Naive B cell (primary cell): Measurements from ENCODE around the gene SCYGR1. TPM values are rescaled to one million over a fixed set of nuclear protein-coding genes. Genes with fewer than 3 reads are reported as not detected.
"Not testable (repeated sequence)": the region's sequence is repeated elsewhere in the genome, so short reads cannot be mapped to it uniquely, and the experiment has no call there.

Experiments used
- ATAC-seq, 2 donors: fragments of 150-1000 bp; cut with Tn5 transposase; 2 replicates each; pipeline ENCODE4 v1.10.0; 2021; ENCODE audit warnings: low read depth in 2 of 2, mild to moderate bottlenecking in 2 of 2, moderate library complexity in 2 of 2
- DNase-seq: peaks from one replicate; pipeline ENCODE4 v3.0.0; 2022
- H3K27ac Mint-ChIP-seq, 6 donors: one replicate each; pipeline ENCODE4 v1.8.0; 2020 to 2022; ENCODE audit warnings: mild to moderate bottlenecking in 6 of 6, mixed read lengths in 6 of 6, moderate library complexity in 5 of 6, inconsistent platforms in 2 of 6
- H3K27me3 Mint-ChIP-seq, 3 donors: one replicate each; pipeline ENCODE4 v1.8.0; 2021 to 2022; ENCODE audit warnings: mixed read lengths in 3 of 3, mild to moderate bottlenecking in 1 of 3
- H3K36me3 Mint-ChIP-seq, 2 donors: one replicate each; pipeline ENCODE4 v1.8.0; 2020 to 2022; ENCODE audit warnings: mixed read lengths in 2 of 2, inconsistent platforms in 1 of 2, mild to moderate bottlenecking in 1 of 2
- H3K4me1 Mint-ChIP-seq, 3 donors: one replicate each; pipeline ENCODE4 v1.8.0; 2020 to 2022; ENCODE audit warnings: mixed read lengths in 3 of 3, inconsistent platforms in 1 of 3, mild to moderate bottlenecking in 1 of 3, moderate library complexity in 1 of 3
- H3K4me3 Mint-ChIP-seq, 8 donors: one replicate each; pipeline ENCODE4 v1.8.0; 2020 to 2022; ENCODE audit warnings: mild to moderate bottlenecking in 8 of 8, mixed read lengths in 8 of 8, moderate library complexity in 8 of 8, inconsistent platforms in 2 of 8
- H3K9me3 Mint-ChIP-seq, 7 donors: one replicate each; pipeline ENCODE4 v1.8.0; 2020 to 2022; ENCODE audit warnings: mixed read lengths in 7 of 7, mild to moderate bottlenecking in 5 of 7, inconsistent platforms in 2 of 7, moderate library complexity in 1 of 7
- polyA plus RNA-seq, 6 donors: library from polyadenylated mRNA; unstranded; fragments of 300-500 nt; fragmentation: Illumina TruSeq; gene quantifications; one replicate each; pipeline ENCODE4 v1.2.3, GENCODE V29; 2021; ENCODE audit warnings: low read depth in 6 of 6

SCYGR1 gene
- polyA plus RNA-seq, 6 donors from 2014 or later, result not detected

GRCh38 chr2:227376656-227377396, 10.9 kb downstream of the SCYGR1 start:
- peaks cover 3 to 8% (median 8%) of the 10 kb centered on the region in 3 donors for H3K27me3 Mint-ChIP-seq
- no peaks in the 10 kb centered on the region for H3K36me3 Mint-ChIP-seq
- ATAC-seq, result no peak
- H3K27ac Mint-ChIP-seq, result peak overlapping the region in 1 of 6 donors; percentile 8
- H3K9me3 Mint-ChIP-seq, result peaks cover 0 to 1% (median 0%) of the 10 kb centered on the region in 7 donors
- H3K4me3 Mint-ChIP-seq, result no peak overlapping the region
- no peak for DNase-seq
- peaks cover 0 to 4% (median 1%) of the 10 kb centered on the region in 3 donors for H3K4me1 Mint-ChIP-seq

DNA sequence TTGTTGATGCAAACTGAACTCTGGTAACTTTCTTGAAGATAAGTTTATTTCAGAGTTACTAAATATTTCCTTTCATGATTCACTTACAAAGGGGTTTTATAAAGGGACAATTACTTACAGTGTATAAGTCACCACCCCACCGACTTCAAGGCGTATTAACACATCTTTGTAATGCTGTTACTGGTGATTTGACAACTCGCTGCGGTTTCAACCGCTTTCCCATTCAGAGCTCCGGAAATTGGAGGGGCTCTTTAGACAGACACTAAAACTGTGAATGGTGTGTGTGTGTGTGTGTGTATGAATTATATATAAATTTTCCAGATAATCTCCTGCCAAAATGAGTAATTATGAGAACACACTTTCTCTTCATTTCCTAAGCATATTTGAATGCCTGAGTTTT, 13.6 kb downstream of the SCYGR1 start:
- peaks cover 0 to 1% (median 0%) of the 10 kb centered on the region in 7 donors for H3K9me3 Mint-ChIP-seq
- no peak for DNase-seq
- H3K4me1 Mint-ChIP-seq, result peaks cover 0 to 4% (median 0%) of the 10 kb centered on the region in 3 donors
- no peak overlapping the region for H3K4me3 Mint-ChIP-seq
- no peaks in the 10 kb centered on the region for H3K36me3 Mint-ChIP-seq
- peaks cover 3 to 8% (median 8%) of the 10 kb centered on the region in 3 donors for H3K27me3 Mint-ChIP-seq
- ATAC-seq, result no peak
- H3K27ac Mint-ChIP-seq, result no peak overlapping the region

DNA sequence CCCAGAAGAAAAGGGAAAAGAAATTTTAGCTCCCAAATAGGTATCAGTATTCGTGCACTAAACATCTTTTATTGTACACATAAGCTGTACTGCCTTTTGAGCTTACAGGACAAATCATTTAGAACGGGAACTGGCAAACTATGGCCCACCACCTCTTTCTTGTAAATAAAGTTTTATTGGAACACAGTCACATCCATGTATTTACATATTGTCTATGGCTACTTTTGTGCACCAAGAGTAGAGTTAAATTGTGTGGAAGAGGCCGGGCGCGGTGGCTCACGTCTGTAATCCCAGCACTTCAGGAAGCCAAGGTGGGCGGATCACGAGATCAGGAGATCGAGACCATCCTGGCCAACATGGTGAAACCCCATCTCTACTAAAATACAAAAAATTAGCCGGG, 14.4 kb downstream of the SCYGR1 start:
- Mint-ChIP-seq H3K27ac (no peak overlapping the region), H3K36me3 (no peaks in the 10 kb centered on the region), H3K4me1 (peaks cover 0 to 4% (median 0%) of the 10 kb centered on the region in 3 donors), H3K27me3 (peaks cover 3 to 8% (median 7%) of the 10 kb centered on the region in 3 donors), H3K4me3 (no peak overlapping the region), H3K9me3 (peaks cover 0 to 1% (median 0%) of the 10 kb centered on the region in 7 donors)
- no peak for ATAC-seq
- DNase-seq, result no peak

DNA sequence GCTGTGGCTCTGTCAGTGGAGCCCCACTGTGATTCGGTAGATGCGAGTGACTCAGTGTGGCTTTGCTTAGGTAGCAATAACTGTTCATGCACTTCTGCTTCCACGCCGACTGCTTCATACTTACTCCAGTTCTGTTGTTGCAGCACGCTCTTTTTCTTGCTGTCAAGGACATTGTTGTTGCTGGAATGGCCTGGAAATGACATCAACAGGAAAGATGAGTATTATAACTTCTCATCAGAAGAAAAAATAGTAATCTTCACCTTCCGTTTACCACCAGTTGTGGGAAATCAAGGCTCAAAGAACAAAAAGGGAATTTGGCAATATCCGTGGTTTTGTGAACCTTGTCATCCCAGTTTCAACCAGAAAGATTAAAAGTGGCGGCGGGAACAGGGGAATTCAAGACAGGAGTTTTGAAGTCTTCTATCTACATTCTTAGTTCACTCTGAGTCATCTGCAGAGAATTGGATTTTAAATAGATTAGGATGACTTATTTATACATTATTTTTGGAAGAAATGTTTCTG, 16.9 kb downstream of the SCYGR1 start:
- DNase-seq, result no peak
- ATAC-seq, result no peak
- peaks cover 0 to 8% (median 3%) of the 10 kb centered on the region in 3 donors for H3K27me3 Mint-ChIP-seq
- peaks cover 0 to 4% (median 4%) of the 10 kb centered on the region in 3 donors for H3K4me1 Mint-ChIP-seq
- no peak overlapping the region for H3K27ac Mint-ChIP-seq
- no peaks in the 10 kb centered on the region for H3K36me3 Mint-ChIP-seq
- H3K4me3 Mint-ChIP-seq, result no peak overlapping the region
- H3K9me3 Mint-ChIP-seq, result peaks cover 0 to 1% (median 0%) of the 10 kb centered on the region in 7 donors

DNA sequence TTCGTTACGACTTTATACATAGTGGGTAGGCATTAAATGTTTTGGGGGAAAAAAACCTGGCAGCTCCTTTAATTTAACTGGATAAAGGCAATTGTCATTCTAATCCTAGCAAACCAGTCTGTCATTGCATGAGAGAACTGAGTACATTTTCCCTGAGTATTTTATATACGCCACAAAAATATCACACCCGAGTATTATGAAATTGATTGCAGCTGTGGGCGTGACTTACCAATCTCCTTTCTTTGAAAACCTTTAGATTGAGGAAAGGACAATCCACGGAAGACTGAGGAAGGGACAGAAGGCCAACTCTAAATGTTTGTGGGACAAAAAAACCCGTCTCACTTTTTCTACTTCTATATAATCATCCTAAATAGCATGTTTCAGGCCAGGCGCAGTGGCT, 17.7 kb downstream of the SCYGR1 start:
- H3K4me3 Mint-ChIP-seq, result no peak overlapping the region
- no peak for DNase-seq
- H3K27me3 Mint-ChIP-seq, result peaks cover 0 to 8% (median 3%) of the 10 kb centered on the region in 3 donors
- H3K4me1 Mint-ChIP-seq, result peaks cover 0 to 4% (median under 1%) of the 10 kb centered on the region in 3 donors
- peak overlapping the region in 1 of 6 donors; percentile 42 for H3K27ac Mint-ChIP-seq
- H3K36me3 Mint-ChIP-seq, result no peaks in the 10 kb centered on the region
- no peak for ATAC-seq
- peaks cover 0 to 1% (median 0%) of the 10 kb centered on the region in 7 donors for H3K9me3 Mint-ChIP-seq

GRCh38 chr2:227368574-227368973, 19.2 kb downstream of the SCYGR1 start:
- no peak for DNase-seq
- Mint-ChIP-seq H3K36me3 (no peaks in the 10 kb centered on the region), H3K9me3 (peaks cover 0 to 1% (median 0%) of the 10 kb centered on the region in 7 donors), H3K4me3 (no peak overlapping the region), H3K27ac (no peak overlapping the region), H3K27me3 (peaks cover 0 to 8% (median 3%) of the 10 kb centered on the region in 3 donors), H3K4me1 (peaks cover 6 to 9% (median 7%) of the 10 kb centered on the region in 3 donors)
- no peak for ATAC-seq

- Mint-ChIP-seq H3K27me3 (no peaks in the 10 kb centered on the region), H3K27ac (peak overlapping the region in 1 of 6 donors; percentile 9), H3K9me3 (no peaks in the 10 kb centered on the region), H3K4me3 (no peak overlapping the region), H3K4me1 (peaks cover 6 to 9% (median 9%) of the 10 kb centered on the region in 3 donors), H3K36me3 (no peaks in the 10 kb centered on the region)
- no peak for ATAC-seq
- DNase-seq, result no peak
Observed at GRCh38 chr2:227367427-227367795, 20.3 kb downstream of the SCYGR1 start.

- Mint-ChIP-seq H3K9me3 (no peaks in the 10 kb centered on the region), H3K27ac (peak overlapping the region in 1 of 6 donors; percentile 48), H3K27me3 (no peaks in the 10 kb centered on the region), H3K4me1 (peaks cover 6 to 9% (median 9%) of the 10 kb centered on the region in 3 donors), H3K4me3 (peak overlapping the region in 1 of 8 donors; percentile 71), H3K36me3 (no peaks in the 10 kb centered on the region)
- ATAC-seq (no peak), DNase-seq (no peak)
Observed at GRCh38 chr2:227366769-227367426, 20.9 kb downstream of the SCYGR1 start.

DNA sequence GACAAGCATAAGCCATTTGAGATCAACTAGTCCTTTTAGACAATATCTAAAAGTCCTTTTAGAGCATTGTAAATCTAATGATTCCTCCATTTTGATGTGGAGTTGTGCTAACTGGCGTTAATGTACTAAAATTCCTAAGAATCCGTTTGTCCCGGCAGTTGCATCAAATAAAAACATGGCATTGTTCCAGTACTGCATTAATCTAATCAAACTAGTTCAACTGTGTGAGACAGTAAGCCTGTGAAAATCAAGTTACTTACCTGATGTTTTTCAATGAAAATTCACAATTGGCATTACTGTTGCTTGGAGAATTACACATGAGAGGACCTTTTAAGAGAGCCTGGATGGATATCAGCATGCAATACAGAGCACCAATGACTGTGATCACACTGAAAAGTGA, 21.9 kb downstream of the SCYGR1 start:
- no peak for DNase-seq
- Mint-ChIP-seq H3K27me3 (no peaks in the 10 kb centered on the region), H3K4me1 (peaks cover 6 to 9% (median 9%) of the 10 kb centered on the region in 3 donors), H3K9me3 (no peaks in the 10 kb centered on the region), H3K36me3 (no peaks in the 10 kb centered on the region), H3K4me3 (no peak overlapping the region), H3K27ac (no peak overlapping the region)
- no peak for ATAC-seq

GRCh38 chr2:227364585-227365263, 23.0 kb downstream of the SCYGR1 start:
- not testable (repeated sequence) for H3K4me1 Mint-ChIP-seq, H3K36me3 Mint-ChIP-seq, DNase-seq, H3K4me3 Mint-ChIP-seq, H3K27me3 Mint-ChIP-seq, H3K9me3 Mint-ChIP-seq
- ATAC-seq, result peak in 1 of 2 donors; percentile 43
- peak overlapping the region in 1 of 6 donors; percentile 74 for H3K27ac Mint-ChIP-seq

- Mint-ChIP-seq H3K27ac (peak overlapping the region in 2 of 6 donors; percentile 7 to 29), H3K9me3 (no peaks in the 10 kb centered on the region), H3K4me3 (no peak overlapping the region), H3K27me3 (no peaks in the 10 kb centered on the region), H3K4me1 (peaks cover 6 to 9% (median 9%) of the 10 kb centered on the region in 3 donors), H3K36me3 (peaks cover 0 to 11% of the 10 kb centered on the region in 2 donors)
- ATAC-seq, result peak; percentile 38 to 44
- DNase-seq, result peak; percentile 17
Observed at GRCh38 chr2:227363756-227364155, 24.0 kb downstream of the SCYGR1 start.

GRCh38 chr2:227360351-227360750, 27.4 kb downstream of the SCYGR1 start:
- Mint-ChIP-seq H3K27me3 (no peaks in the 10 kb centered on the region), H3K4me1 (peaks cover 4 to 9% (median 6%) of the 10 kb centered on the region in 3 donors), H3K9me3 (no peaks in the 10 kb centered on the region), H3K36me3 (peaks cover 0 to 26% of the 10 kb centered on the region in 2 donors), H3K27ac (peak overlapping the region in 2 of 6 donors; percentile 62 to 80), H3K4me3 (no peak overlapping the region)
- ATAC-seq (no peak), DNase-seq (no peak)

DNA sequence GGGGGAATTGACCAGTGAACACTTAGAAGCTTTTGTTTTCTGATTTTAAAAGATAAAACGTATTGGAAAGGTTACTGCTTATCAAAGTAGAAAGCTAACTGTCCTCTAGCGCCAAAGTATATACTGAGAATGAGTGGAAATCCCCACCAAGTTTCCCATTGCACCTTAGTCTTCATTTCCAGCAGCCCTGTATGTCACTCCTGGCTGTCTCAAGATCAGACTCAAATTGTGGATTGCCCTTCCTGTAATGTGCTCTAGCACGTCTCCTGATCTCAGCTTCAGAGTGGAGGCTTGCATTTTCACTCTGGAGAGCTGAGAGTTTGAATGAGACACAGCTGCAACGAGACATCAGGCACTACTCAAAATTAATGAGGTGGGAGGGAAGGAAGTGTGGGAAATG, 36.1 kb downstream of the SCYGR1 start:
- ATAC-seq (no peak), DNase-seq (no peak)
- peak overlapping the region in 1 of 8 donors; percentile 66 for H3K4me3 Mint-ChIP-seq
- H3K9me3 Mint-ChIP-seq, result no peaks in the 10 kb centered on the region
- no peaks in the 10 kb centered on the region for H3K4me1 Mint-ChIP-seq
- H3K27me3 Mint-ChIP-seq, result no peaks in the 10 kb centered on the region
- peaks cover 7 to 16% of the 10 kb centered on the region in 2 donors for H3K36me3 Mint-ChIP-seq
- peak overlapping the region in 2 of 6 donors; percentile 16 to 77 for H3K27ac Mint-ChIP-seq
